Inflammatory macrophage treated with lipopolysaccharide for 1 hour (primary cell): ENCODE results near the gene ESR1.
A peak's percentile ranks its signal among the peaks of the same experiment; 100 is the strongest.
"Not testable (repeated sequence)": the region's sequence is repeated elsewhere in the genome, so short reads cannot be mapped to it uniquely, and the experiment has no call there.

Experiments
- DNase-seq, 2 donors: peaks; one replicate each; pipeline ENCODE4 v3.0.0-alpha.2; 2020 to 2022

The ESR1 gene

GRCh38 chr6:152057832-152058498 lies 250.5 kb downstream of the ESR1 start:
- no peak for DNase-seq

- no peak for DNase-seq
Measured at GRCh38 chr6:152059909-152060308, 252.4 kb downstream of the ESR1 start.

- no peak for DNase-seq
Measured at GRCh38 chr6:152062476-152062875, 255.0 kb downstream of the ESR1 start.

- DNase-seq: no peak
Measured at GRCh38 chr6:152063170-152063921, 255.9 kb downstream of the ESR1 start.

GRCh38 chr6:152068622-152069261 lies 261.3 kb downstream of the ESR1 start:
- no peak for DNase-seq

- DNase-seq: no peak
Measured at GRCh38 chr6:152070556-152070955, 263.1 kb downstream of the ESR1 start.

- DNase-seq: no peak
Measured at GRCh38 chr6:152071318-152071717, 263.8 kb downstream of the ESR1 start.

- no peak for DNase-seq
Measured at GRCh38 chr6:152071843-152072242, 264.4 kb downstream of the ESR1 start.

- not testable (repeated sequence) for DNase-seq
Measured at GRCh38 chr6:152076242-152076641, 268.8 kb downstream of the ESR1 start.

- DNase-seq: peak; percentile 18 to 71
Measured at GRCh38 chr6:152078001-152078400, 270.5 kb downstream of the ESR1 start.

GRCh38 chr6:152078804-152079203 lies 271.3 kb downstream of the ESR1 start:
- DNase-seq: no peak

GRCh38 chr6:152085451-152085921 lies 278.0 kb downstream of the ESR1 start:
- no peak for DNase-seq

- no peak for DNase-seq
Measured at GRCh38 chr6:152086223-152086873, 278.9 kb downstream of the ESR1 start.

GRCh38 chr6:152087096-152087495 lies 279.6 kb downstream of the ESR1 start:
- no peak for DNase-seq

- DNase-seq: no peak
Measured at GRCh38 chr6:152087701-152088100, 280.2 kb downstream of the ESR1 start.

GRCh38 chr6:152089992-152090391 lies 282.5 kb downstream of the ESR1 start:
- no peak for DNase-seq

GRCh38 chr6:152091201-152091600 lies 283.7 kb downstream of the ESR1 start:
- DNase-seq: no peak

GRCh38 chr6:152091851-152092341 lies 284.4 kb downstream of the ESR1 start:
- no peak for DNase-seq

- no peak for DNase-seq
Measured at GRCh38 chr6:152093711-152094110, 286.2 kb downstream of the ESR1 start.

- no peak for DNase-seq
Measured at GRCh38 chr6:152094276-152094675, 286.8 kb downstream of the ESR1 start.

- DNase-seq: peak; percentile 79 to 90
Measured at GRCh38 chr6:152094992-152095592, 287.6 kb downstream of the ESR1 start.

- no peak for DNase-seq
Measured at GRCh38 chr6:152096863-152097496, 289.5 kb downstream of the ESR1 start.
